GM12873 (cell line): ENCODE measurements around the gene MOGAT2.
A peak's percentile ranks its signal among the peaks of the same experiment; 100 is the strongest.

ENCODE experiments used
- CTCF ChIP-seq: IDR thresholded peaks from 2 replicates; pipeline ENCODE4 v1.5.1; 2012; ENCODE audit warnings: low read depth, mild to moderate bottlenecking, moderate library complexity, low read length, control low read depth; ENCODE audit not compliant: insufficient read depth; ENCODE audit errors: missing control alignments

MOGAT2 gene

GRCh38 chr11:75766443-75767227 lies 49.0 kb downstream of the MOGAT2 start:
- TF ChIP-seq CTCF: no peak

GRCh38 chr11:75767228-75767572 lies 49.6 kb downstream of the MOGAT2 start:
- TF ChIP-seq CTCF: no peak

- TF ChIP-seq CTCF: no peak
Observed at GRCh38 chr11:75767793-75768111, 50.1 kb downstream of the MOGAT2 start.

GRCh38 chr11:75768112-75768908 lies 50.7 kb downstream of the MOGAT2 start, which contains the start of gene DGAT2:
Gene DGAT2, plus strand, starts transcription at chr11:75768778. Its CDS starts 214 bp downstream, at chr11:75768992.
- TF ChIP-seq CTCF: peak; percentile 30

GRCh38 chr11:75768909-75769771 lies 51.5 kb downstream of the MOGAT2 start:
- peak; percentile 3 for TF ChIP-seq CTCF

GRCh38 chr11:75770102-75770501 lies 52.5 kb downstream of the MOGAT2 start:
- TF ChIP-seq CTCF: no peak

- TF ChIP-seq CTCF: no peak
Observed at GRCh38 chr11:75771646-75772410, 54.2 kb downstream of the MOGAT2 start.
